Dermis microvascular lymphatic vessel endothelial cell (primary cell): ENCODE measurements around the gene SARM1. TPM values are rescaled to one million over a fixed set of nuclear protein-coding genes. Genes with fewer than 3 reads are reported as not detected.
"Not testable (repeated sequence)": the region's sequence is repeated elsewhere in the genome, so short reads cannot be mapped to it uniquely, and the experiment has no call there.

Source experiments
- DNase-seq, 2 donors: peaks; one replicate each; pipeline versions ENCODE4 v3.0.0 to v3.0.0-alpha.2; 2010; ENCODE audit warnings: low read depth in 2 of 2
- total RNA-seq: library from RNA; depleted of rRNA; stranded (reverse); fragments of >200 nt; gene quantifications from 2 replicates; pipeline ENCODE4 v1.2.1, GENCODE V29; 2014

Gene SARM1
- total RNA-seq = 1.8 and 3.7 TPM in 2 replicates

DNA sequence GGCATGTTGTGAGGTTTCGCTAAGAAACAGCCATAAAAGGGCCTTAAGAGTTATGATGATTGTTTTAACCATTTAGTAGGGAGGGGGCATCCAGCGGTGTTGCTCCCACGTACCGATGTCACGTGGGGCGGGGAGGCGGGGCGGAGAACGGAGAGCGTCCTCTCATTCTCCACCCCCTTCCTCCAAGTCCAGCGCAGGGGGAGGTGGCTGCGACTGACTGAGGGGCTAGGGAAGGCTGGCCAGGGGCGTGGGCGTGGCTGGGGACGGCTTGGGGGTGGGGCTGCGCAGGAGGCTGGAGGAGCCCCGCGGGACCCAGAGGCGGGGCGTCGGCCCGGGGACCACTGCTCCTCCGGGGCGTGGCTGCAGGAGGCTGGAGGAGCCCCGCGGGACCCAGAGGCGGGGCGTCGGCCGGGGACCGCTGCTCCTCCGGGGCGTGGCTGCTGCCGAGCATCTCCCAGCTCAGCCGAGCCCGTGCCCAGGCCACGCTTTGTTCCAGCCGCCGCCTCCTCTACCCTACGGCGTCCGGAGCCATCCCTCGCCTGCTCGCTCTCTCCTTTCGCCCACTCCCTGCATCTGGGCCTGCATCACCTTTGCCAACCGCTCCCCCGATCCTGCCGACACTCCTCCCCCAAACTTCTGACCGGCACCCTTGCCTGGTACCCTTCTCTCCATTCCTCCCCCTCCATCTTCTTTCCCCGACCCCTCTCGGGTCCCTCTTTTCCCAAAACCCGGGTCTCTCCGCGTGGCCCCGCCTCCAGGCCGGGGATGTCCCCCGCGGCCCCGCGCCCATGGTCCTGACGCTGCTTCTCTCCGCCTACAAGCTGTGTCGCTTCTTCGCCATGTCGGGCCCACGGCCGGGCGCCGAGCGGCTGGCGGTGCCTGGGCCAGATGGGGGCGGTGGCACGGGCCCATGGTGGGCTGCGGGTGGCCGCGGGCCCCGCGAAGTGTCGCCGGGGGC lies at the start of gene SARM1:
SARM1 (plus strand) TSS at position 450 of the 958 bp plus-strand sequence; CDS start at position 789, 339 bp downstream.
- DNase-seq = peak in 1 of 2 donors; percentile 69

DNA sequence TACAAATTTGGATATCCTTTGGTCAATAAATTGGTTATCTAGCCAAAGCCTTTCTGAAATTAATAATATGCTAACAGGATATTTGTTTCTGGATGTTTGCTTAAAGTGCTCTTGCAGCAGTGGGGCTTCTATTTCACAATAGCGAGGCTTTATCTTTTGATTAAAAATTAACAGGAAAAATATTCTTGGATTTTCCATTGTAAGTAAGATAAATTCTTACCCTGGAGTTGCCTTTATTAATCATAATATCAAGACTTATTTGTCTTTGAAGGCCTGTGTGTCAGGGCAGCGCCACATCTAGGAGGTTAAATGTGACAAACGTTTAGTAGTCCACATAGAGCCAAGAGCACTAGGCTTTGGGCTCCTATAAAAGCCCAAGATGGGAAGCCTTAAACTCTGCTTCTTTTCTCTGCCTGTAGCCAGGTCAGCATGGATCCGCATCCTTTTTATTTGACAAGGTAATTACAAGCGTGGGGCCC lies 47.2 kb upstream of the SARM1 start:
- no peak for DNase-seq

DNA sequence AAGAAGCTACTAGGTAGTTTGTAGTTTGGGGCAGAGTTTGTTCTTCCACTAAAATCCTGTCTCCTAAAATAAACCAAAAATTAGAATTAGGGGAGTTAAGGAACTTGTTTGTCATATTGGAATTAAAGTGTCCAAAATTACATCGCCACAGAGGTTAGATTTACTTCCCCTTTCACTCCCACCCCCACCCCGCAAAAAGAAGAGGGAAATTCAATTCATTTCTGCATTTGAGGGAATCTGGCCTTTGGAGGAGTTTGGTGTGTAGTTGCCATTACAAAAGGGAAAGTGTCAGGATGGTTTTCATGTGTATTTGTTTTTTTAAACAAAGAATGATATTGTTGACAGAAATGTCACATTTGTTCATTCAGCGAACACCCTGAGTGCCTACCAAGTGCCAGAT lies 46.7 kb upstream of the SARM1 start:
- DNase-seq = no peak

DNA sequence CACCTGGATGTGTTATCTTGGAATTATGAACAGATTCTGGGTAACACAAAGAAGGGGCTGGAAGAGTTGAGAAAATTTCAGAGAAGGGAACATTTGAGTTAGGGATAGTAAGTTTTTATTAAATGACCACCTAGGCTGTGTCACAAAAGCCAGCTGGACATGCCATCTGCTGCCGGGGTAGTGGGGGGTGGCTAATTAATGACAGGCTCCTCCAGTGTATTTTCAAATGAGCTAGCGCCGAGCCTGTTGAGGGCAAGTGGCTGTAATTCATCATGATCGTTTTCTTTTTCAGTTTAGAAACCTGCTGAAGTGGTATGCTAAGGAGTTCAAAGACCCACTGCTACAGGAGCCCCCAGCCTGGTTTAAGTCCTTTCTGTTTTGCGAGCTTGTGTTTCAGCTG lies 46.3 kb upstream of the SARM1 start:
- no peak for DNase-seq

DNA sequence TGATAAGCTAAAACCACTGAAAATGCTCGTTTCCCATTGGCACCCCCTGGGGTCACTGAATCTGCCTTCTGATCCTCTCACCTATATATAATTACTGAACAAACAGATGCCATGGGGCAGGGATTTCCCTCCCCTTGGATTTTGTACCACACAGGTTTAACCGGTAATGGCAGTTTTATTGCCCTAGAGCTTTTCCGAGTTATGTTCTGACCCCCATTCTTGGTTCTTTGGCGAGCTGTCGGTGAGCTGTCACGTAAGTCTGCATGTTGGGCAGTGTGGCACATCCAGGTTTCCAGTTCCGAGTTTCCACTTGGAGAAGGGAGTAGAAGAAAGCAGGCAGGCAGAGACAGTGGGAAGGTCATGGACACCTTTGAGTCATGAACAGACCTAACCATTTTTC lies 45.4 kb upstream of the SARM1 start:
- no peak for DNase-seq

DNA sequence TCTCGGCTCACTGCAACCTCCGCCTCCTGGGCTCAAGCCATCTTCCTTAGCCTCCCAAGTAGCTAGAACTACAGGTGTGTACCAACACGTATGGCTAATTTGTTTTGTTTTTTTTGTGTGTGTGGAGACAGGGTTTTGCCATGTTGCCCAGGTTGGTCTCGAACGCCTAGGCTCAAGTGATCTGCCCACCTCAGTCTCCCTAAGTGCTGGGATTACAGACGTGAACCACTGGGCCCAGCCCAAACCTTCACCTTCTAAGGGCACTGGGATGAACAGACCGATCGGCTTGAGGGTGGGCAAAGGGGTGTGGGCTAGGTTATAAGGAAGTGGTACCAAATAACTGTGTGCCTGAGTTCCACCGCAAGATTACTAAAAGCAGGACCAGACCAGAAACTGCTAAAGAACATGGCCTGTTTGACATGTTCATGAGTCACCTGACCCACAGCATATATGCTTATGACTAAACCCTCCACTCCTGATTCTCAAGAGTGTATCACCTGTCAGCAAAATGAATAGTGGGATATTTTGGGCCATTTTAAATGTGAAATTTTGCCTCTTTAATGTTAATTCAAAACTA lies 44.4 kb upstream of the SARM1 start:
- no peak for DNase-seq

DNA sequence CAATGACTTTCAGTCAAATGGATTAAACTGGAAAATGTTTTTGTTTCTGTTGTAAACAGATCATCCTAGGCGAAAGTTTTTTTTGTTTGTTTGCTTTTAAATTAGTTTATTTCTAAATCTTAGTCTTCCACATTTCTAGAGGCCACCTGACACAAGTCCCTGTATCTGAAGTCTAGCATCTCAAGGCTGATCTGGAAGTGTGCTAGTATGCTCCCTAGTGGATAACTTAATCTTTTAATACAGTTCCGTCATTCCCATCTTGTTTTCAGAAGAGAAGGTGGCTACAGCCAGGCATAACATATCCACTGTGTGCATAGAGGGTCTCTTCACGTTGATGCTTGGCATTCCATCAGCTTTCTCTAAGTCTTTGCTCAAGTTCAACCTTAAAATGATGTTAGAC lies 43.8 kb upstream of the SARM1 start:
- no peak for DNase-seq

DNA sequence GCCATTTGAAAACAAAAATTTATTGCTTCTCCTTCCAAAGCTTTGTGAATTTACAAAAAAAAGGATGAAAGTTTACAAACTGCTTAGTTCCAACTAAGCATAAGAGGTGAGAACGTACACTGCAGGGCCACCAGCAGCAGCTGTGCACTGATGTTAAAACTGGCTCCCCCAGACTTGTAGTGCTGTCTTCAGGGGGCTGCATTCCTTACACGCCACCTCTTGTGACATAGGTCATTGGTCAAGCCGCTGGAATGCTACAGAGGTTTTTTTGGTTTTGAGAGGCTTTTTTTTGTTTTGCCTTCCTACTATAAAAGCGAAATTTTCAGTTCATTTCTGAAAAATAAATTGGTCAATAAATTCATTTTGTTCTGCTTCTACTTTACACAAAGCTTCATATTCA lies 43.2 kb upstream of the SARM1 start:
- no peak for DNase-seq

DNA sequence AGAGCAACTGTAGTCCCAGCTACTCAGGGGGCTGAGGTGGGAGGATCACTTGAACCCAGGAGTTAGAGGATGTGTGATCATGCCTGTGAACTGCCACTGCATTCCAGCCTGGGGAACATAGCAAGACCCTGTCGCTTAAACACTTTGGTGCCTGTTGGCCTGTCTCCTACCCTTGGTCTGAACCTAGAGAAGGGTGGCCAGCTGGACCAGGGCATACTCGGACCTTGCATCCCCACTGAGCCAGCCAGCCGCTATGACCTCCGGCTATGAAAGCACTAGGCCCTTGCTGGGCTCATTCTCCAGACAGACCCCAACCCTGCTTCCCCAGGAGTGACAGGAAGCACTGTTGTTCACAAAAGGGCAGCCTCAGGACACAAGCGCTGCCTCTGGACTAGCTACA lies 40.8 kb upstream of the SARM1 start:
- no peak for DNase-seq

DNA sequence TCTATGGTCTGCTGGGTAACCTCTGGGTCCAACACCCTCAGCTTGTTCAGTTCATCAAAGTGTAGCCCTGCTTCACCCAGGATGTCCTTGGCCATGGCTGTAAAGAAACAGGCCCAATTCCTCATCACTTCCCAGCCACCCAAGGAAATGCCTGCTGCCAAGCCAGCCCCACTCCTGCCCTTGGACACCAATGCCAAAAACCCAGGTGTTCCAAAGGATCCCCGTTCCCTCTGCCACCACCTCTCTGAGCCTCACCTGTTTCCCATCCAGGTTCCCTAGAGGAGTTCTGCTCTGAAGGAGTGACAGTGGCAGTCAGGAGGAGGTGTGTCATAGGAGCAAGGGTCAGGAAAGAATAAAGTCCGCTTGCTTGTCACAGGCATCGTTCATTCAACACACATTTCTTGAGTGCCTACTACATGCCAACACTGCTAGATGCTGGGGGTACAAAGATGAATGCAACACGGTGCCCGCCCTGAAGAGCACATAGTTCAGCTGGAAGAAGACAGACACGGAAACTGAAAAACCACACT lies 39.5 kb upstream of the SARM1 start:
- DNase-seq = no peak

DNA sequence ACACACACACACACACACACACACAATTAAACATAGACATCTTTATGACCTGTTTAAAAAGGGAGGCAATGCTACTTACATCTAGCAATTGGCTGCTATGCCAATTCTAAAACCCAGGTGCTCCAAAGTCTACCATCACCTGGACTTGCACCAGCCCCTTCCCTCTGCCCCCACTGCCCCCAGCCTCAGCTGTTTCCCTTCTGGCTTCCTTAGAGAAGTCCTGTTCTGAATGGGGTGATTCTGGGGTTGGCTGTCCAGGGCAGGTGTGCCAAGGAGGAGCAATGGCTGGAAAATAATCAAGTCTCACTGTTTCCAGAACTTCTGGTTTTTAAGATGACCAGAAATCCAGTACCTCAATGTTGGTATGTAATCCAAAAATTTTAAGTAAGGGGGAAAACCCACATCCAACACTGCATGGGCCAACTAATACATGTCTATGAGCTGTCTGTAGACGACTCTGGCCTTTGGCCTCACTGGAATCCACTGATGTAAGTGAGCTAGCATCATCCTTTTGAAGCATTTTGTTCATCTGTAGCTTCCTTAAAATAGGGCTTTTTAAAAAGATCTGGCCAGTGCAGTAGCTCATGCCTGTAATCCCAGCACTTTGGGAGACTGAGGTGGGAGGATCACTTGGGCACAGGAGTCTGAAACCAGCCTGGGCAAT lies 38.3 kb upstream of the SARM1 start:
- DNase-seq = no peak

DNA sequence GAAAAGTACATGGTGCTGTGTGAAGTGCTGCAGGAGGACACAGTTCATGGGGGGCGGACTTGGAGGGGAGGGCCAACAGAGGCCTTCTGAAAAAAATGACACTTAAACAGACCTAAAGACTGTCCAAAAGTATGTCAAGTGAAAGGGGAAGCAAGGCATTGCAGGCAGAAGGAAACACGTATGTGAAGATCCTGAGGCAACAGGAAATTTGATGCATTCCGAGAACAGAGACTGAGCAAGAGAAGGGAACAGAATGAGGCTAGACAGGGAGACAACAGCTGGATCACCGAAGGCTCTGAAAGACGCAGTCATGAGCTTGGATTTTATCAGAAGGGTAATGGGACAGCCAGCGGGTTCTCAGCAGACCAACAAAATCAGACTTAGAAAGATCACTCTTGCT lies 37.3 kb upstream of the SARM1 start:
- no peak for DNase-seq

DNA sequence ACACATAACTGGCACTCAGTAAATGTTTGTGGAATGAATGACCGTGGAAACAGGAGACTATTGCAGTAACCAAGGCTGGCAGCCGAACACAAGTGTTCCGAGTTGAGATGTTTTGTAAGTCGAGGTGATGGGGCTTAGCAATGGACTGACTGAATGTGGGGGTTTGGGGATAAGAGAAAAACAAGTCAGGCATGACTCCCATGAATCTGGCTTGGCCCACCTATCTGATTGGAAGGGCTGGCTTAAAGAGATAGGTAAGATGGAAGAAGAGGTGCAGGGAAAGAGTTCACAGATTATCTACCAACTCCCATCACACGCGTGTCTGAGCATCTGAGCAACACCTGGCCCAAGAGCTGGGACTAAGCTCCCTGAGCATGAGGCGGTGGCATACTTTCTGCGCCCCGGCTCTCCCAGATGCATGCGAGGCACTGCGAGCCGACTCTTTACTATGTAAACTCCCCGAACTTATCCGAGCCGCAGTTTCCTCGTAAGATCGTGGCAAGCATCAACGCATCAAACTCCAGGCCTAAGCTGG lies 36.8 kb upstream of the SARM1 start:
- DNase-seq = no peak

DNA sequence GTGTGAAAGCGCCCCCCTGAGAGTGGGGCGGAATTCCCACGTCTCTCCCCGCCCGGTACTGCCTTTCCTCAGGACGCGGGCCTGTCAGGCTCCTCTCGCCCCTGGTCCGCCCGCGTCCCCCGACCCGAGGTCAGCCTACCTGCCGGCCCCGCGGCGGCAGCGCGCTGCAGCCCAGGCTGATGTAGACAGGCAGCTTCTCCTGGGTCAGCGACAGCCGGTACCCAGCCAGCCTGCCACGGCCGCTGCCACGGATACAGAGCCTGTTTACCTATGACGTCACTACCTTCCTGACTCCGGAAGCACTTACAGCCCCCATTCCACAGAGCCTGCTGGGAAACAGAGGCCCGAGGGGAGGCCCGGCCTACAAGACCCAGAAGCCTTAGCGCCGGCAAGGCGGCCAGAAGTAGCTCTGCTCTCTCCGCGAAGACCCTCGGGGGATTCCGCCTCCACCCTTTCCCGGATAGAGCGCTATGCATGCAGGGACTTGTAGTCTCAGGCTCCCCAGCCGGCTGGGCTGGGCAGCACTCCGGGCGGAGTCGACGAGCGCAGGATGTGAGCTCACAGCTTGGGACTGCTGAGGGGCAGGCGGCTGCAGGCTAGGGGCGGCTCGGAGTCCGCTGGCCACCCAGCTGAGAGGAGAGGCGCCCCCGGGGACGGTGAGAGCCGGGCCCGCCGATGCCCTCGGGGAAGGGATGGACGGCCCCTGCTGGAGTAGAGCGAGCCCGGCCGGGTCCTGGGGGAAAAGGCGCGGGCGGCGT lies 36.1 kb upstream of the SARM1 start, which contains the start of the genes IFT20 and TNFAIP1:
IFT20 (minus strand) TSS at position 272 of the 758 bp plus-strand sequence. CDS start 3,487 bp downstream, outside the sequence.
TNFAIP1 (plus strand) TSS at position 561 of the 758 bp plus-strand sequence. CDS start 3,761 bp downstream, outside the sequence.
- peak; percentile 100 for DNase-seq

DNA sequence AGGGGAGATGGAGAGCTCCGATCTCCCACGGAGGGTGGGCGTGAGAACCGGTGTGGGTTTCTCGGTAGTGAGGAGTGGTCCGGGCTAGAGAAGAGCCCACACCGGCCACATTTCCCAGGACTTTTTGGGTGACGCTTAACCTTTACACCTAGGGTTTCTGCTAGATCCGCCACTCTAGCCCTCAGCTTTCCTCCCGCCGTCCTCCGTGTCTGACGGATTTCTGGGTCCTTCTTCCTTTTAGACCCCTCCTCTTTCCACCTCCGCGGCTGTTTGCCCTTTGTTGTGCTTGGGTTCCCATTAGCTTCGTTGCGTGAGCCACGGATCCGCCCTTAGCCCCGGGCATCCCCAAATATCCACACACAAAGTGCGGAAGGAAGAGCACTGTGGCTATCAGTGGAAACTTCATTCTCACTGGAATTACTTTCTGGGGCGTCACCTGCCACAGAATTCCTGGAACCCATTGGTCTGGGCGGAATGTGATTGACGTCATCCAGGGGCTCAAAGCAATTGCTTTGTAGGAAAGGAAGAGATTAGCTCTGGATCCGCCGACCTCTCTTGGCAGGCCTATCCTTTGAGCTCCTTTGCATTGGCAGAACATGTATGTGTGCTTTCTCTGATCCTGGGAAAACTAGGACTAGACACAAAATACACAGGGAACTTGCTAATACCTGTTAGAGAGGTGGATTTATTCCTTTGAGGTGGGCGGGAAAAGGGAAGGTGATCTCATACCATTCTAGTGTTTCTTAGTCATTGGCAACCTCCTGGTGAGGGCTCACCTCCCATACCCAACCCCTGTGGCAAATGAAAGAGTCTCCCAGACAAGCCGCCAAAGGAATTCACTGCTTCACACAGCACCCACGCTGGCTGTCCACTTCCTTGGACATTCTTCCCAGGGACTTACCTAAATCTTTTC lies 35.3 kb upstream of the SARM1 start:
- peak; percentile 95 to 98 for DNase-seq

DNA sequence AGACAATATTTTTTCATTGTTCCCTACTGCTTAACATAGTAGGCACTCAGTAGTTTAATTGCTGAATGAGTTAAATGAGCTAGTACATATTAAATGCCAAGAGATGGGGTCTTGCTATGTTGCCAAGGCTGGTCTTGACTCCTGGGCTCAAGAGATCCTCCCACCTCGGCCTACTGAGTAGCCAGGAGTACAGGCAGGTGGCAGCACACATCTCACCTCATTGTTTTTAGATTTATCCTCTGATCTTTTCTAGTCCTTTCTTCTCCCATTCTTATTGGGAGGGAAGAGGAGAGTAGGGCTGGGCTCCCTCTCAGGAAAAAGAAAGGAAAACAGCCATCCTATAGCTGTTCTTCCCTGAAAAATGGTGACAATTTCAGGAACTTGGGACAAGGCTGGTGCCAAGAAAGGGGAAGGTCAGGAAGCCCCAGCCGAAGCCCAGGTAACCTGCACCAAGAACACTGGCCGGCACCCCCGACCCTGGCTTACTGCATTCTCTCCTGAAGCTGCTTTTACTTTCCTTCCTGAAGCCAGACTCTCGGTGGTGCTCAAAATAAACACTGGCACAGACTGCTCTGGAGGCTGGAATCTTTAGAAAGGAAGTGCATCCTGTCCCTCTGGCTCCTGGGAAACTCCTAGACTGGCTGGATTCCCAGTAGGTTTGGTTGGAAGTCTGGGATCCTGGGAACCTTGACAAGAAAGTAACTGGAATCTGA lies 33.3 kb upstream of the SARM1 start:
- peak in 1 of 2 donors; percentile 86 for DNase-seq

DNA sequence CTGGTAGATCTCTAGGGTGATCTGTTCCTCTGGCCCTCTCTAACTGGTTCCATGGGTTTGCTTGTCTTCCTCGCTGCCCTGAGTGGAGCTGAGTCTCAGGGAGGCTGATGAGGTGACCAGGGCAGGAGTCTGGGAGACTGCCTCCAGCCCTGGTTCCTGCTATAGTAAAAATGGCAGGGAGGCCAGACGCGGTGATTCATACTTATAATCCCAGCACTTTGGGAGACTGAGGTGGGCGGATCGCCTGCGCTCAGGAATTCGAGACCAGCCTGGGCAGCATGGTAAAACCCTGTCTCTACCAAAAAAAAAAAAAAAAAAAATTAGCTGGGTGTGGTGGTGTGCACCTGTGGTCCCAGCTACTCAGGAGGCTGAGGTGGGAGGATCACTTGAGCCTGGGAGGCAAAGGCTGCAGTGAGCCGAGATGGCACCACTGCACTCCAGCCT lies 32.7 kb upstream of the SARM1 start:
- not testable (repeated sequence) for DNase-seq

DNA sequence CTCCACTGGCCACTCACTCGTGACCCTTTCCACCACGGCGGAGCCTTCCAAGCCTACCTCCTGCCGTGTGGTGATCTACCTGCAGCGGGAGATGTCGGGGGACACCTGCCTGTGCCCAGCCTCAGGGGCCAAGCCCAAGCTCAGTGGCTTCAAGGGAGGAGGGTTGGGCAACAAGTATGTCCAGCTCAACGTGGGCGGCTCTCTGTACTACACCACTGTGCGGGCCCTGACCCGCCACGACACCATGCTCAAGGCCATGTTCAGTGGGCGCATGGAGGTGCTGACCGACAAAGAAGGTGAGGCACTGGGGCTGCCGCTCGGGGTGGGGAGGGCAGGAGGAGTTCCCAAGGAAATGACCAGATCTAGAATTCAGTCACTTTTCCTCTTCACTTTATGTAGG lies 32.1 kb upstream of the SARM1 start:
- no peak for DNase-seq

DNA sequence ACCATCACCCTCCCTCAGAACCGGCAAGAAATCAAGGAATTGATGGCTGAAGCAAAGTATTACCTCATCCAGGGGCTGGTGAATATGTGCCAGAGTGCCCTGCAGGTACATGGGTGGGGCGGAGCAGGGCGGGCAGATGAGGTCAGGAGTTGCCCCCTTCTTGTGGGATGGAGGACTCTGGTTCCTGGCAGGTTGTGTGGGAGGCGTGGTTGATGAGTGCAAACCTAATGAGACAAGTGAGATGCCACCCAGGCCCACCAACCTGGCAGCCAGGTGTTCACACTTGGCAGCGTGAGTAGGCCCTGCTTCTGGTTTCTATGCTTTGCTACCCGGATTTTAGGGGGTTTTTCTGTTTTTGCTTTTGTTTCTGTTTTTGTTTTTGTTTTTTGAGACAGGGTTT lies 31.1 kb upstream of the SARM1 start:
- DNase-seq = no peak
